ENCODE measurements around the gene TLK1.

GRCh38 chr2:171149171-171149938 is 11.3 kb downstream of the TLK1 start:
- TF ChIP-seq, protein P1, sequence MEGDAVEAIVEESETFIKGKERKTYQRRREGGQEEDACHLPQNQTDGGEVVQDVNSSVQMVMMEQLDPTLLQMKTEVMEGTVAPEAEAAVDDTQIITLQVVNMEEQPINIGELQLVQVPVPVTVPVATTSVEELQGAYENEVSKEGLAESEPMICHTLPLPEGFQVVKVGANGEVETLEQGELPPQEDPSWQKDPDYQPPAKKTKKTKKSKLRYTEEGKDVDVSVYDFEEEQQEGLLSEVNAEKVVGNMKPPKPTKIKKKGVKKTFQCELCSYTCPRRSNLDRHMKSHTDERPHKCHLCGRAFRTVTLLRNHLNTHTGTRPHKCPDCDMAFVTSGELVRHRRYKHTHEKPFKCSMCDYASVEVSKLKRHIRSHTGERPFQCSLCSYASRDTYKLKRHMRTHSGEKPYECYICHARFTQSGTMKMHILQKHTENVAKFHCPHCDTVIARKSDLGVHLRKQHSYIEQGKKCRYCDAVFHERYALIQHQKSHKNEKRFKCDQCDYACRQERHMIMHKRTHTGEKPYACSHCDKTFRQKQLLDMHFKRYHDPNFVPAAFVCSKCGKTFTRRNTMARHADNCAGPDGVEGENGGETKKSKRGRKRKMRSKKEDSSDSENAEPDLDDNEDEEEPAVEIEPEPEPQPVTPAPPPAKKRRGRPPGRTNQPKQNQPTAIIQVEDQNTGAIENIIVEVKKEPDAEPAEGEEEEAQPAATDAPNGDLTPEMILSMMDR (IDR thresholded peaks at IDR 0.05; ENCODE audit: poor library complexity, severe bottlenecking) = no peak
- TF ChIP-seq MXI1 (conservative IDR thresholded peaks at IDR 0.05; ENCODE audit: poor library complexity, severe bottlenecking) = no peak
- no peak for TF ChIP-seq EP300 (conservative IDR thresholded peaks at IDR 0.05; ENCODE audit: poor library complexity, severe bottlenecking)
- TF ChIP-seq POLR2AphosphoS5 (IDR thresholded peaks at IDR 0.05) = no peak

All from neural cell (in vitro differentiated cells).